SKM-1 treated with dmso at 0.1 percent for 144 hours (cell line): ENCODE data around the gene SLC9A7.
A peak's percentile ranks its signal among the peaks of the same experiment; 100 is the strongest.
"Not testable (repeated sequence)": the region's sequence is repeated elsewhere in the genome, so short reads cannot be mapped to it uniquely, and the experiment has no call there.

ENCODE experiments used
- DNase-seq: peaks from one replicate; lab custom pipeline; 2025; ENCODE audit not compliant: unreplicated experiment; lab: John Stamatoyannopoulos, UW

SLC9A7 gene

DNA sequence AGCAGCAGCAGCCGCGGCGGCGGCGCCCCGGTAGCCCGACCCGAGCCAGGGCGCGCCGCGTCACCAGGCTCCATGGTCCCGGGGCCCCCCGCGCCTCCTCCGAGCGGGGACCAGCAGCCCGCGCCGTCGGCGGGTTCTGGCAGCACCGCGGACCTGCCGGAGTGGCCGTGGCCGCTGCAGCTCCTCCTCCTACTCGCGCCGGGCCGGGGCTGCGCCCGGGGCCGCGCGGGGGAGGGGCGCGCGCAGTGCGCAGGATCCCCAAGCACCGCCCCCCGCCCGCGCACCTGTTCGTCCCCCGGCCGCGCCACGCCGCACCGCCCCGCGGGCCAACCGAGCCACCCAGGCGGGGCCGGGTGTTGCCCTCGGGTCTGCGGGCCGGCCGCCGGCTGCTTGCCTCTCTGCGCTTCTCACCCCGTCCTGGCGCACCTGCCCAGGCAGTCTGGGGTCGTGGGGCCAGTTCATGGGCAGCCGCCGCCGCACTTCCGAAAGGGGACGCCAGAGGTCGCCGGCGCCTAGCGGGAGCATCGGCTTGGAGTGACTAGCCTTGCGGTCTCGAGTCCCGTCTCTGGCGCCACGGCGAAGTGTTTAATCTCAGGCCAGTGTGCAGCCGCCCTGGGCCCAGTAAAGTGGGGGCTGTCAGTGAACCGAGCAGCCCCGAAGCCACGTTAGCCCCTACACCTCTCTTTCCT lies at the start of gene SLC9A7:
Gene SLC9A7, minus strand, starts transcription at position 163 of the 689 bp plus-strand sequence. Its CDS starts 89 bp downstream, at position 74.
- peak; percentile 36 for DNase-seq

GRCh38 chrX:46805270-46805669 lies 46.4 kb upstream of the SLC9A7 start:
- DNase-seq = no peak

- DNase-seq = no peak
These were observed 44.2 kb upstream of the SLC9A7 start for GRCh38 chrX:46803140-46803539.

DNA sequence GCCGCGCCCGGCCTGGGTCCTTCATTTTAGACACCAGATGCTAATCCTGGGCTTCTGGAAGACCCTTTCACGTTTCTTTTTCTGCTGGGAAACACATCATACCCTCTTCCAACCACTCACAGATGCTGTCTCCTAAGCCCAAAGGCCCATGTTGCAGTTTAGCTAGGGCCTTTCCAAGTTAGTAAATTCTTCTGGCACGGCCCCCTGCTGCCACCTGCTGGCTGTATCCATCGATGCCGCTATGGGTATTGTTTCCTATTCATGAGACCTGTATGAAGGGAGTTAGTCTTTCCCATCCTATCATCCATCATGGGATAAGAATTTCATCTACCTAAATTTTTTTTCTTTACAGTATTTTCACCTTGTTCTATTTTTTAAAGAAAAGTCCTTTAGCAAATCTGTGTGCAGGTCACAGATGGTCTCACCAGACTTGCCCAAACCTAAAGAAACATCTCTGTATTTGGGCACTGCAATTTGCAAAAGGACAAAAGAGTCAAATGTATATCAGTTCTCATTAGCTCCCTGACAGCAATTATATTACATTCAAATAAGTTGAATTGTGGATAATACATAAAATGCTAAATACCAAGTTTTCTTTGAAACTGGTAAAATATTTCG lies 37.8 kb upstream of the SLC9A7 start:
- peak; percentile 42 for DNase-seq

GRCh38 chrX:46793386-46794143 lies 34.6 kb upstream of the SLC9A7 start:
- DNase-seq = no peak

GRCh38 chrX:46792810-46793188 lies 33.9 kb upstream of the SLC9A7 start:
- DNase-seq = no peak

- DNase-seq = peak; percentile 45
These were observed 33.2 kb upstream of the SLC9A7 start for GRCh38 chrX:46791927-46792809.

DNA sequence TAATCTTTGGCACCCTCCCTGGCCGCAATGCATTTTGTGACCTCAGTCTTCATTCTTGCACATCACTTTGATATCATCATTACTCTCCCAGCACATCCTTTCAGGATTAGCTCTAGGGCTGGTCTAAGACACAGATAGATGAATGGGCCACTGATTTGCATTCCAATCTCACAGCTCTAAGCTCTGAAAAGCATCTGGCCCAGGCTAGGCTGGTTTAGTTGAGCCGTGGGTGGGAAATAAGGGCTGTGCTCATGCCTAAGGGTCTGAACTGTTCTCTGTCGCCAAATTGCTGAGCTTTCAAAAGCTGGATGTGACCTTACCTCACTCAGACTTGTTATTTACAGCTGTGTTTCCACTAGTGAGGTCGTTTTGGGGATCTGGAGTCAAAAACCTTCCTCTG lies 30.0 kb upstream of the SLC9A7 start:
- no peak for DNase-seq

- DNase-seq = not testable (repeated sequence)
These were observed 25.5 kb upstream of the SLC9A7 start for GRCh38 chrX:46784437-46784836.

DNA sequence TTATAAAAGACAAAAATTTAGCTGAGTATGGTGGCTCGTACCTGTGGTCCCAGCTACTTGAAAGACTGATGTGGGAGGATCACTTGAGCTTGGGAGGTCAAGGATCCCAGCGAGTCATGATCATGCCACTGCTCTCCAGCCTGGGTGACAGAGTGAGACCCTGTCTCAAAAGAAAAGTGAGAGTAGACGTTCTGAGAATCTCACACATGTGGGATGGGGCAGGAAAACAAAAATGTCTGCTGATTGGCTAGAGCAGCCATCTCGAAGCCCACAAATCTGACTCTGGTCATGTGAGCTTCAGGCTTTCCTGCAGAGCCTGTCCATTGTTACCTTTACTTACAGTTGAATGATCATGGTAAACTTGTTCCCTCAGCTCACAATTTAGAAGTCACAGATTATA lies 23.1 kb upstream of the SLC9A7 start:
- no peak for DNase-seq

DNA sequence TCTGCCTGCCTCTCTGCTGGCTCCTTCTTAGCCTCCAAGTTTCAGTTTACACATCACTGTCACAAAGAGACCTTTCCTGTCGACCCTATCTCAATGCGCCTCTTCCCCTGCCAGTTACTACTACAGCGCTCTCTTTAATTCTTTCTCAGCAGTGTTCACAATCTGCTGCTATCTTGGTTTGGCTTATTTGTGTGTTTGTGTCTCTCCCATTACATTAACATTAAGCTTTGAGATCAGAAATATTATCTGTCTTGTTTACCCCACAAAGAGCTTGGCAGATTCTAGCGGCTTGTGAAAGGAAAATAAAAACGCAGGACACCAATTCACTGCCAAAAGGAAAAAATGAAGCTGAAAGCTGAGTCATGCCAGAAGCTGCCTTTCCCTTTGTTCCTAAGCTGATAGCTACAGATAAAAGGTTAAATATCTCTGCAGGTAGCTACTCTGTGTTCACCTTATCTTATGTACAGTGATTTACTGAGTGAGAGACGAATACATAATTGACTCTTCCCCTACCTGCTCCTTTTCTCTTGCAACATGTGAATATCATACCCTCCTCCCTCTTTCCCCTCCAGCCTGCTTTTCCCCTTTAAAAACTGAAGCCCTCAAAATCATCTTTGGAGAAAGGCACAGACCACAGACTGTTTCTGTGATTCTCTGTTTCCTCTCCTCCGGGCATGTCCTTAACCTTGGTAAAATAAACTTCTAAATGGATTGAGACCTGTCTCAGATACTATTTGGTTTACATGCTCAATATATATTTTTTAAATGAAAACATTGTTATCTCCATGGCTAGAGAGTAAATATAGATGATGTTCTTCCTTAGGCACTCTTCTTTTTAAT lies 19.3 kb upstream of the SLC9A7 start:
- DNase-seq = no peak

DNA sequence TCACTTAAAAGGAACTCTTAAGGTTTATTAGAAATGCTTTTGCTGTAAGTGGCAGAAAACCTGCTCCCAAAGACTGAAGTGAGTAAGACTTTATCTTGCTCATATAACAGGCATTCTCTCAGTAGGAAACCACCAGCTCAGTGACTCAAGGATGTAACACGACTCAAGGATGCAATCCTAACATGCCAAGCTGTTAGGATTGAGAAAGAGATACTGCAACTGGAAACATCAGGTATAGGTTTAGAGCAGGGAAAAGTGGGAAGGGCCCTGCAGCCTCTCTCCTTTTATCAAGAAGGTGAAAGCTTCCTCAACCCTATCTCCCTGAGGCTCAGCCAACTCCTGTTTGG lies 11.9 kb upstream of the SLC9A7 start:
- no peak for DNase-seq

DNA sequence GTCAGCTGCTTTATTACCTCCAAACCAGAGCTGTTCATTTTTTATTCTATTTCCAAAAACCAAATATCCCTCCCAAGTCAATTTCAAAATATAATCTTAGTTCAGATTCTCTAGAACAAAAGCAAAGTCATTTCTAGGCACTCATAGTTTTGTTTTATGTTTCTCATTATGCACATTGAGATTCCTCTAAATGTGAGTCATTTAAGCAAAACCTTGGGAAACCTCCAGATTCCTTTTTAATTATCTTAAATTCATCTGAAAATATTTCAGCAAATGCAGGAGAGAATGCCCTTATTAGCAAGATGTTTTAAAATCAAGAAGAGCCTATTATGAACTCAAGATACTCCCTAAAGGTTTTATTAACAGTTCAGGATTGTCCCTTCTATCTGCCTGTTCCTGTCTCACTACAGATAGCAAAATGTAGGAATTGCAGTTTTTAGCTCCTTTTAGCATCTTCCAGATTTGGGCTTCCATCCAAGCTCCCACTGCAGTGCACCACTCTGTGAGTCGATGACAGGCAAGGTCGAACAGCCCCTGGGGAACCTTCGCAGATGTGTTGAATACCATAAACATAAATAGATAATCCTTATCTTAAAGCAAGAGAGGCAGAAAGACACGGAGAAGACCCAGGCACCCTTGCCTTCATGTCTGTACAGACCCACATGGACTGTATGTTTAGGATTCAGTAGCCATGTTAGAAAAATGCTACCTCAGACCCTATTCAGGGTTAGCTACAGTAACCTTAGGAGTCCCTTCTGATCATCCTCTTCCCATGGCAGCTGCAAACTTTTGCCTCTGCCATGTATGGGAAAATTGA lies 11.3 kb upstream of the SLC9A7 start:
- DNase-seq = no peak

DNA sequence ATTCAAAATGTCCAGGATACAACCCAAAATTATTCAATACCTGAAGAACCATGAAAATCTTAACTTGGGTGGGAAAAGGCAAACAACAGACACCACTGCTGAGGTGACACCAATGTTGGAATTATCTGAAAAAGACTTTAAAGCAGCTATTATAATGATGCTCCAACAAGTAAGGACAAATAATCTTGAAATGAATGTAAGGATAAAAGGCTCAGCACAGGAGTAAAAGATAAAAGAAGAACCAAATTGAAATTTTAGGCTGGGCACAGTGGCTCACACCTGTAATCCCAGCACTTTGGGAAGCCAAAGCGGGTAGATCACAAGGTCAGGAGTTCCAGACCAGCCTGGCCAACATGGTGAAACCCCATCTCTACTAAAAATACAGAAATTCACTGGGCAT lies 4.0 kb upstream of the SLC9A7 start:
- no peak for DNase-seq

DNA sequence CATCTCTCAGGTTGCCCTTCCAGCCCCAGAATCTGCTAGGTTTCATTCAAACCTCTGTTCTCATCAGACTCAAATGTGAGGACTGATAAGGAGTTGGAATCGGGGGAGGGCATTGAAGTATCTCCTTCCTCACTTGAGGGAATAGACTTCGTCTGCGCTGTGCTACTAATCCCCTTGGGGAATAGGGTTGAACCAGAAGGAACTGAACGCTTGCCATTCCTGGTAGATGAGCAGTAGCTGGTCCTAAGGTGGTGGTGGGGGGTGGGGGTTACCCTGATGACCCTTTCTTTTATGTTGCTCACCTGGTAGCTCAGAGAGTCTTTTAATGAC lies 692 bp upstream of the SLC9A7 start:
- no peak for DNase-seq

- no peak for DNase-seq
These were observed 559 bp downstream of the SLC9A7 start for GRCh38 chrX:46758163-46758955.

- DNase-seq = no peak
These were observed 1.3 kb downstream of the SLC9A7 start for GRCh38 chrX:46757593-46757992.

- DNase-seq = no peak
These were observed 1.9 kb downstream of the SLC9A7 start for GRCh38 chrX:46757052-46757451.

- peak; percentile 6 for DNase-seq
These were observed 3.2 kb downstream of the SLC9A7 start for GRCh38 chrX:46755671-46756070.
